SJCRH30 (cell line): ENCODE results near the gene POTEH. TPM values are rescaled to one million over a fixed set of nuclear protein-coding genes. Genes with fewer than 3 reads are reported as not detected.
"Not testable (repeated sequence)": the region's sequence is repeated elsewhere in the genome, so short reads cannot be mapped to it uniquely, and the experiment has no call there.

Experiments used
- DNase-seq, 2 experiments: peaks; one replicate each; pipeline ENCODE4 v3.0.0-alpha.2; 2015 to 2020
- H3K27ac ChIP-seq: fragments of 250-450 bp; sonication (Bioruptor Pico); 2 replicates; pipeline ENCODE4 v1.5.1; 2020; ENCODE audit warnings: mild to moderate bottlenecking, moderate library complexity
- H3K27me3 ChIP-seq: fragments of 250-450 bp; sonication (Bioruptor Pico); 2 replicates; pipeline ENCODE4 v1.5.1; 2020; ENCODE audit warnings: mild to moderate bottlenecking, moderate library complexity
- H3K36me3 ChIP-seq: fragments of 250-450 bp; sonication (Bioruptor Pico); 2 replicates; pipeline ENCODE4 v1.5.1; 2020; ENCODE audit warnings: mild to moderate bottlenecking, moderate library complexity
- H3K4me1 ChIP-seq: fragments of 250-450 bp; sonication (Bioruptor Pico); 2 replicates; pipeline ENCODE4 v1.5.1; 2020; ENCODE audit warnings: mild to moderate bottlenecking, moderate library complexity
- H3K4me3 ChIP-seq: fragments of 250-450 bp; sonication (Bioruptor Pico); 2 replicates; pipeline ENCODE4 v1.5.1; 2020; ENCODE audit warnings: mild to moderate bottlenecking, moderate library complexity
- H3K9me3 ChIP-seq: fragments of 250-450 bp; sonication (Bioruptor Pico); replicated peaks from 2 replicates; pipeline ENCODE4 v1.5.1; 2020; ENCODE audit warnings: mild to moderate bottlenecking, moderate library complexity
- total RNA-seq: library from RNA; depleted of rRNA; stranded (reverse); fragments of >200 nt; shearing (Covaris generic); gene quantifications from 2 replicates; pipeline ENCODE4 v1.2.3, GENCODE V29; 2014

POTEH gene
- total RNA-seq, 1 experiment from 2014 or later = not detected

- not testable (repeated sequence) for H3K4me1 ChIP-seq, H3K4me3 ChIP-seq, H3K9me3 ChIP-seq, DNase-seq, H3K27me3 ChIP-seq, H3K27ac ChIP-seq, H3K36me3 ChIP-seq
These were observed 646 bp upstream of the POTEH start for GRCh38 chr22:15689012-15689748.

GRCh38 chr22:15713600-15713999 lies 23.8 kb downstream of the POTEH start:
- not testable (repeated sequence) for H3K4me3 ChIP-seq, H3K27ac ChIP-seq, H3K4me1 ChIP-seq, H3K27me3 ChIP-seq, H3K9me3 ChIP-seq, DNase-seq, H3K36me3 ChIP-seq

DNA sequence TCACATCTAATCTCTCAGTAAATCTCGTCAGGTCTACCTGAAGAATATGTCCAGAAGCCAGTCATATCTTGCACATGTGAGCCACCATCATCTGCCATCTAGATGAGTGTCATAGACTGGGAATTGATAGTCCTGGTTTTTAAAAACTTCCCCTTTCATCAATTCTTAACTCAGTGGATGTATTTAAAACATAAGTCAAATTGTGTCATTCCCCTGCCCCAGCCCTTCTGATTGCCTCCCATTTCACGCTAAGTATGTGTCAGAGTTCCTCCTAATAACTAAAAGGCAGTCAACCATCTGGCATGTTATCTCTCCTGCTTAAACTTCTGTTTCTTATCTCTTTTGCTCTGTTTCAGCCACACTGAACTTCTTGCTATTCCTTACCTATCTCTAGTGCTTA lies 24.3 kb downstream of the POTEH start:
- H3K4me1 ChIP-seq, H3K9me3 ChIP-seq, DNase-seq, H3K27me3 ChIP-seq, H3K4me3 ChIP-seq, H3K27ac ChIP-seq, H3K36me3 ChIP-seq: not testable (repeated sequence)

- not testable (repeated sequence) for H3K9me3 ChIP-seq, H3K4me1 ChIP-seq, H3K4me3 ChIP-seq, H3K27me3 ChIP-seq, DNase-seq, H3K27ac ChIP-seq, H3K36me3 ChIP-seq
These were observed 32.1 kb downstream of the POTEH start for GRCh38 chr22:15721884-15722283.

DNA sequence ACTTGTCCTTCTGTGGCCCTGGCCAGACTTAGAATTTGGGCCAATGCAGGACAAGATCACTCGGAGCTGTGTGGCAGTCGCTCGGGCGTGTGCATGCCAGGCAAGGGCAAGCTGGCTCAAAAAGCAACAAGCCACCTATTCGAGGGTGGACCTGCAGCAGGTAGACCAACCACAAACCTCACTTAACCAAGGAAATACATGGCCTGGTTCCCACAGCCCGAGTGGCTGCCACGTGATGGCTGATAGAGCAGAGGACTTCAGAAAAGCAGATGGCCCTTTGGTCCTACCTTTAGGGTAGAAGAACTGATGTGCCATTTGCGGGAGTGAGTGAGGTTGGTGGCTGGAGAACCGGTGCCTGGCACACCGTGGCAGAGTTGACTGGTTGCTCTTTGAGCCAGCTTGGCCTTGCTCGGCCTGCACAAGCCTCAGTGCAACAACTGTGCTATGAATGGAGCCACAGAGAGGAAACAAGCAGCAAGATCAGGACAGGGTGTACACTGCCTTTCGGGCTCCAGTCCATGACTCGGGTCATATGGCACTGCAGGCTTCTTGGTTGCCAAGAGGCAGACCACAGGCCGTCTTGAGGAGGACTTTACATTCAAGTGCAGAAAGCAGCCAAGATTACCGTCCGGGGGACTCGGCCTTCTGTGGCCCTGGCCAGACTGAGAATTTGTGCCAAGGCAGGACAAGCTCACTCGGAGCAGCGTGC lies 39.5 kb downstream of the POTEH start:
- not testable (repeated sequence) for H3K36me3 ChIP-seq, H3K4me1 ChIP-seq, DNase-seq, H3K4me3 ChIP-seq, H3K27me3 ChIP-seq, H3K27ac ChIP-seq, H3K9me3 ChIP-seq

DNA sequence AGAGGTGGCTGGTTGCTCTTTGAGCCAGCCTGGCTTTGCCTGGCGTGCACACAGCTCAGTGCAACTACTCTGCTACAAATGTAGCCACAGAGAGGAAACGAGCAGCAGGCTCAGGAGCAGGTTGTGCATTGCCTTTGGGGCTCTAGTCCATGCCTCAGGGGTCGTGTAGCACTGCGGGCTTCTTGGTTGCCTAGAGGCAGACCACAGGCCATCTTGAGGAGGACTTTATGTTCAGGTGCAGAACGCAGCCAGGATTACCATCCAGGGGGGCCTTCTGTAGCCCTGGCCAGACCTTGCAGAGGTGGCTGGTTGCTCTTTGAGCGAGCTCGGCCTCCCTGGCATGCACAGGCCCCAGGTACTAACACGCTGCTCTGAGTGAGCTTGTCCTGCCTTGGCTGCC lies 41.2 kb downstream of the POTEH start:
- not testable (repeated sequence) for H3K36me3 ChIP-seq, DNase-seq, H3K27ac ChIP-seq, H3K4me3 ChIP-seq, H3K4me1 ChIP-seq, H3K9me3 ChIP-seq, H3K27me3 ChIP-seq

DNA sequence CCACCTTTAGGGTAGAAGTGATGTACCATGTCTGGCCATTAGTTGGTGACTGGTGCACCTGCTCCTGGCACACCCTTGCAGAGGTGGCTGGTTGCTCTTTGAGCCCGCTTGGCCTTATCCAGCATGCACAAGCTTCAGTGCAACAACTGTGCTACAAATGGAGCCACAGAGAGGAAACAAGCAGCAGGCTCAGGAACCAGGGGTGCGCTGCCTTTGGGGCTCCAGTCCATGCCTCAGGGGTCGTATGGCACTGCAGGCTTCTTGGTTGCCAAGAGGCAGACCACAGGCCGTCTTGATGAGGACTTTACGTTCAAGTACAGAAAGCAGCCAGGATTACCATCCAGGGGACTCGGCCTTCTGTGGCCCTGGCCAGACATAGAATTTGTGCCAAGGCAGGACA lies 44.6 kb downstream of the POTEH start:
- not testable (repeated sequence) for H3K27ac ChIP-seq, H3K27me3 ChIP-seq, DNase-seq, H3K9me3 ChIP-seq, H3K4me1 ChIP-seq, H3K36me3 ChIP-seq, H3K4me3 ChIP-seq

- H3K4me1 ChIP-seq, H3K27ac ChIP-seq, DNase-seq, H3K9me3 ChIP-seq, H3K4me3 ChIP-seq, H3K36me3 ChIP-seq, H3K27me3 ChIP-seq: not testable (repeated sequence)
These were observed 48.5 kb downstream of the POTEH start for GRCh38 chr22:15738157-15738908.

DNA sequence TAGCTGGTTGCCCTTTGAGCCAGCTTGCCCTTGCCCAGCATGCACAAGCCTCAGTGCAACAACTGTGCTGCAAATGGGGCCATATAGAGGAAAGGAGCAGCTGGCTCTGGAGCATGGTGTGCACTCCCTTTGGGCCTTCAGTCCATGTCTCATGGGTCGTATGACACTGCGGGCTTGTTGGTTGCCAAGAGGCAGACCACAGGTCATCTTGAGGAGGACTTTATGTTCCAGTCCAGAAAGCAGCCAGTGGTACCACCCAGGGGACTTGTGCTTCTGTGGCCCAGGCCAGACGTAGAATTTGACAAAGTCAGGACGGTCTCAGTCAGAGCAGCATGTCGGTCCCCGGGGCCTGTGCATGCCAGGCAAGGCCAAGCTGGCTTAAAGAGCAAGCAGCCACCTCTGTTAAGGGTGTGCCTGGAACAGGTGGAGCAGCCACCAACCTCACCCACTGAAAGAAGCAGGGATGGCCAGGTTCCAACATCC lies 49.1 kb downstream of the POTEH start:
- not testable (repeated sequence) for H3K27me3 ChIP-seq, H3K4me3 ChIP-seq, H3K9me3 ChIP-seq, H3K4me1 ChIP-seq, H3K36me3 ChIP-seq, H3K27ac ChIP-seq, DNase-seq

- H3K27ac ChIP-seq = not testable (repeated sequence)
These were observed 58.0 kb downstream of the POTEH start for GRCh38 chr22:15747636-15748323.

DNA sequence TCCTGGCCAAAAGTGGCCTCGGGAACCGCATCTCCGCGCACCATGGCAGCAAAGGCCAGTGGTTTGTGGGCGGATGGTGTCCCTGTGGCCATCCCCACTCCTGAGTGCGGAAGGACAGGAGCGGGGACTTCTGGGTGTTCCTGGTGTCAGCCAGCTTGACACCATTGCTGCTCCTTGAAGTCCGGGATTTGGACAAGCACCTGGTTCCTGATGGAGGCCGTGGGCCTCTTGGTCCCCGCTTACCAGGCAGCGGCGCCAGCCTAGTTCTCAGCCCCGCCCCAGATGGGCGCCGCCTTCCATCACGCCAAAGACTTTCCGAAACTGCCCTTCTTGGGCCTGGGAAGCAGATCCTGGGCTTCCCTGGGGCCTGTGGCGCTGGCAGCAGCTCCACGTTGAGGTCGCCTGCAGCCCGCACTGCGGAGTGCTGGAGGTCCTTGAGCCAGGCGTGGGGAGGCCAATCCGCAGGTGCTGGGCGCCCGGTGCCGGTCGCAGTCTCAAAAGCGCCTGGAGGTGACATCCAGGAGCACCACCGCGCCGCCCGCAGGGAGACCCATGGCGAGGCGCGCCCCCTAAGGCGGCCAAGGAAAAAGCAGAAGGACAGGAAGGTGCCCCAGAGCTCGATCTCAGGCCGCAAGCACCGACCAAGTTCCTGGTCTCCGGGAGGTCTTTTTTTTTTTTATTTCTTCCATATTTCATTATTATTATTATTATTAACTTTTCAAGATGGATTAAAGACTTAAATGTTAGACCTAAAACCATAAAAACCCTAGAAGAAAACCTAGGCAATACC lies 59.5 kb downstream of the POTEH start:
- not testable (repeated sequence) for H3K27ac ChIP-seq, H3K36me3 ChIP-seq, DNase-seq, H3K4me3 ChIP-seq, H3K4me1 ChIP-seq, H3K9me3 ChIP-seq, H3K27me3 ChIP-seq

More at GRCh38 chr22:15747636-15748323, 58.0 kb downstream of the POTEH start:
- H3K36me3 ChIP-seq, H3K27me3 ChIP-seq, H3K4me3 ChIP-seq, H3K9me3 ChIP-seq, DNase-seq, H3K4me1 ChIP-seq: not testable (repeated sequence)

GRCh38 chr22:15759443-15760097 lies 69.7 kb downstream of the POTEH start:
- not testable (repeated sequence) for H3K27me3 ChIP-seq, H3K27ac ChIP-seq, H3K9me3 ChIP-seq, H3K4me1 ChIP-seq, H3K36me3 ChIP-seq, H3K4me3 ChIP-seq, DNase-seq

GRCh38 chr22:15760388-15761150 lies 70.7 kb downstream of the POTEH start:
- H3K4me1 ChIP-seq, H3K36me3 ChIP-seq, H3K9me3 ChIP-seq, DNase-seq, H3K27me3 ChIP-seq, H3K27ac ChIP-seq, H3K4me3 ChIP-seq: not testable (repeated sequence)
